Hematopoietic multipotent progenitor cell (in vitro differentiated cells): ENCODE data around the gene ARID1B. TPM values are rescaled to one million over a fixed set of nuclear protein-coding genes. Genes with fewer than 3 reads are reported as not detected.
A peak's percentile ranks its signal among the peaks of the same experiment; 100 is the strongest.

ENCODE experiments used
- DNase-seq, 3 donors: peaks; one replicate each; pipeline ENCODE4 v3.0.0-alpha.2; 2011 to 2015; ENCODE audit warnings: low read depth in 2 of 3, low spot score in 2 of 3
- total RNA-seq: library from RNA; depleted of rRNA; stranded (reverse); fragments of >200 nt; gene quantifications from one replicate; pipeline ENCODE4 v1.2.3, GENCODE V29; 2012

Gene ARID1B
- total RNA-seq, 1 donor = 107 TPM

DNA sequence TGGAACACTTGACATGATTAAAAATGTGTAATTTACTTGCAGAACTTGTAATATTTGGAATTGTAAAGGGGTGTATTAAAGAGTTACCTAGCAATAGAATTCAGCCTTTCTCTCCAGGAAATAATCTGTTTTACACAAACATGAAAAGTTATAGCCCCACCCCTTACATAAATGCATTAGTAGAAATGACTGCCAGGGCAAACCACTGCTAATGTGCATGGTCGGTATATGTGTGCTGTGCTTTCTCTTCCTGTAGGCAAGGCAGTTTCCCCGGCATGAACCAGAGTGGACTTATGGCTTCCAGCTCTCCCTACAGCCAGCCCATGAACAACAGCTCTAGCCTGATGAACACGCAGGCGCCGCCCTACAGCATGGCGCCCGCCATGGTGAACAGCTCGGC is 389.6 kb downstream of the ARID1B start:
- no peak for DNase-seq

DNA sequence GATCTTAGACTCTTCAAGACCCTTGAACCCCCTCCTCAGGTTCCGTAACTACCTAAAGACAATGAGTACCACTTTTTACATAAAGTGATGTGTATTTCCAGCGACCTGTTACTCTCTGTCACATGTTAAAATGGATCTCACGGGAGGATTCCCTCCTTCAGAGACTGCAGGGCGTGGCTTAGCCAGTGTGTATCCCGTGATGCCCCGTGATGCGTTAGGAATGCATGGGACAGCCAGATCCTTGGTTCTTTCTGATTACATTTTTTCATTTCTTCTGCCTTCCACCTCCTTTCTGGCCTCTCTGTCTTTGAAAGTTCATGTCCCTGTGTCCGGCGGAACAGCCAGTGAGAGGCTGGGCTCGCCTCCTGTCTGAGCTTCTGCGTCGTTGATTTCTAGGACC is 390.7 kb downstream of the ARID1B start:
- no peak for DNase-seq

DNA sequence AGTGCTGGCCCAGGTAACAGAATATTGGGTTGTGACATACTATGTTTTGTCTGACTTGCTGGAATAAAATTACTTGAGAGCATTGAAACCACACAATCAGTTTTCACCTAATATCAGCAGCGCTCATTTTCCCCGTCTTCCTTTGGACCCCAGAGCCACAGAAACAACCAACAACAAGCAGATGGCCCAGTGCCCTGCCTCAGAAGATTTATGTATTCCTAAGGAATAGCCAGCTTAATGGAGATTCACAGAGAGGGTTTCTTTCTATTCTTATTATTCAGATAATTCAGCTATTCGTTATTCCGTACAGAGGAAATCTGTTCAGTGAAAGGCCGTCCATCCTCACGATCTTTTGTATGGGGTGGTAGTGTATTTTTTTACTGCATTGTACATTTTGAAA is 391.3 kb downstream of the ARID1B start:
- DNase-seq = no peak

DNA sequence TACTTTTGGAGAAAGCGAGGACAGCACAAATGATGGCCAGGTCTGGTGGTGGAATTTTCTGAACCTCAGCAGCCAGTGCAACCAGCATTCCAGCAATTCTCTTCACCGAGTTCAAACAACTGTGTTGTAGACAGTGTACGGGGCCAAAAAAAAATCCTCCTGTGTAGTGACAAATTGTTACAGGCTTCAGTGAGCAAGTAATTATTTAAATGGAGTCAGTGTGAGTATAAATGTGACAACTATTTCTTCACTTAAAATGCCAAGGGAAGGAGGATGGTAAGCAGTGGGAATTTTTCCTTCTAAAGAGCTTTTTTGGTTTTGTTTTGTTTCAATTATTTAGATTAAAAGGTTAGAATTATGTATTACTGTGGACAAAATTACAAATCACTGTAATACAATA is 392.0 kb downstream of the ARID1B start:
- no peak for DNase-seq

DNA sequence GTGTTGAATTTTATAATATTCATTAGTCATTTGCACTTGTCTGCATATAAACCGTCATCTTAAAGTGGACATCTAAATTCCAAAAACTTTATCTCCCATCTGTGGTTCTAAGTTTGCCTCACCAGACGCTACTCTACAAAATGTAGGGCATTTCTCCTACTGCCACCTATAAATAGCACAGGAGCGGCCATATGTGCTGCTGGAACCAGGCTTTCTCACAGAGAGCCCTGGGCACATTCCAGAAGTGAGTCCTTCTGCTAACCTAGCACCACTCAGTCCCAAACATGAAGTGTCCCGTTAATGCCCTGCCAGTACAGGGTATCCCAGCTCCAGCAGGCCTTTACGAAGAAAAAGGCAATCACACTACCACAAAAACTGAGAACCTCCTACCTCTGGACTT is 392.5 kb downstream of the ARID1B start:
- no peak for DNase-seq

DNA sequence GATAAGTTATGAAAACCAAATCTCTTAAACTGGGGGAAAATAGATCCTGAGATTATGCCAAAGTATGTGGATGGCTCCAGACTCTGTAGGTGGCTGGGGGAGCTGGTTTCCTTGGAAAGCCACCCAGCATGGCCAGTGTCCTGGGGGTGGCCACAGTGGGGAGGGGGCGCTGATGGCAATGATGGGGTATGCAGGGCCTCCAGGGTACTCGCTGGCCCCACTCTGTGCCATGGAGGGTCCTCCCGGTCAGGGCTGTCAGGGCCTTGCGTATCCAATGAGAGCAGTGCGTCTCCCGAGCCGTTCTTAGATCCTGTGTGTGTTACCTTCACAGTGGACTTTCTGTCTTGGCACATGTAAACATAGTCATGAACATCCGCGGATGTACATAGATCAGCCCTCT is 393.4 kb downstream of the ARID1B start:
- DNase-seq = no peak

DNA sequence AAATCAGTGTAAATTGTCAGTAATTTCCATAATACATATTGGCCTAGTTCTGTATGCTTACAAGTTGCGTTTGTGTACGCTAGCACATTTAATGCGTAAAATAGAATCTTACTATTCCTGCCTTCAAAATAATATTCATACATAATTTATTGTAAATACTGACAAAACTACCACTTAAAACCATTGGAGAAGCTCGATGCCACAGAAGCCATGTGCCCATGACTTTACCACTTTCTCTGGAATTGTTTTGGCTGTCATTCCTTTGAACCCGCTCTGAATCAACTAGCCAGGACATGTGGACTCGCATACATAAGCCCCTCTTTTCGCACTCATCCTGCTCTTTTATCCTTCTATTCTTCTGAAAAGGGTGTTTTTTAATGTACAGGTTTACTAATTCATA is 394.6 kb downstream of the ARID1B start:
- DNase-seq = no peak

DNA sequence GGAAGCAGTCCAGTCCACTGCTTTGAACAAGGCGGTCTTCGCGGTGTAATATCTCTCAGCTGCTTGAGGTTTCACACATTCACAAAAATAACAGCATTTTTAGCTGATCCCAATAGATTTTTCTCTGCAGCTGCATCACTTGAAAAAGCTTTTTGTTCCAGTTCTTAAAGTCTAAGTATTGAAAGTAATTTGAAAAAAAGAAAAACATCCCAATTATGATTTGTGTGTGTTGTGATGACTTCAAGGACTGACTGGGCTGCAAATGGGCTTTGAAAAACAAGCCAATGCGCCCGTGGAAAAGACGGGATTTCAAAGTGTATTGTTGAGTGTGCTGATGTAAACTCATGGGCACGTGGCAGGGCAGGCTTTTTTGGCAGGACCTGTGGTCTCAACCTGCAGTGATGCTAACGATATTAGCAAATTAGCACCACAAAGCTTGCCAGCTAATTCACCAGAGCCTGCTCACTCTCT is 395.1 kb downstream of the ARID1B start:
- DNase-seq = no peak

DNA sequence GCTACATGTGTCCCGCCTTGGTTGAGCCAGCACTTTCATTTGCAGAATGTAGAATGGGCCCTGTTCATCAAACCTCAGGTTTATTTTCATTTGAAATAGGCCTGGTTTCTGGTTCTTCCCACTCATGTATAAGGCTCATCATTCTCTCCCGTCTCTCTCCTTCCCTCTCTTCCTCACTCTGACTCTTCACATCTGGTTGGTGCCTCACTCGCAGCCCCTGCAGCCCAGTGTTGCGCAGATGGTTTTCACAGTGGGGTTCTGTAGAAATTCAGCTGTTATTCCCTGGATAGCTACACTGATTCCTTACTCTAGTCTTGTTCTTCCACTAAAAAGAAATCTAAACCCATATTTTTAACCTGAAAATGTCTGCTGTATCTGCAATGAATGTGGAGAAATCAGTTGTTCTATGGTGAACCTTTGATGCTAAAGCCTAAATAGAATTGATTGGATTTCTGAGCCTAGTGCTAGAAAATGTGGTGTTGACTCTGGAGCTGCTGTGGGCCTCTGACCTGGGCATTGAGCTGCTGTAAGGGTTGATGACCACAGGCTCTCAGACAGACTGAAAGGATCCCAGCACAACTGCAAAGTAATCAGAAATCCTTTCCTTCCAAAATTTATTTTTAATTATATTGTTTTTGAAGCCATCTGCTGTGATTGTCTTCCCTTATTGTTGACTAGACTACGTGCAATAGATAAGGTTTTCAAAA is 395.8 kb downstream of the ARID1B start:
- DNase-seq = no peak

DNA sequence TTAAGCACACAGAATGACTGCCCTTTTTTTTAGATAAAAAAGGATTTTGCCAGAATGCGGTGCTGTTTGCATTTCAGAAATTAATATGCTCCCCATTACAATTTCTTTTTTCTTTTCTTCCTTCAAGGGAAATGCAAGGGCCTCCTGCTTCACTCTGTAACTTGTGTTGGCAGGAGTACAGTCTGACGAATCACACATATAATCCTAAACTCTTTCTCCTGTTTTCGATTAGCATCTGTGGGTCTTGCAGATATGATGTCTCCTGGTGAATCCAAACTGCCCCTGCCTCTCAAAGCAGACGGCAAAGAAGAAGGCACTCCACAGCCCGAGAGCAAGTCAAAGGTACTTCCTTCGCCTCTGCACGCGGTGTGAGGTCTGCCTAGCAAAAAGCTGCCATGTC is 396.6 kb downstream of the ARID1B start:
- DNase-seq = no peak

DNA sequence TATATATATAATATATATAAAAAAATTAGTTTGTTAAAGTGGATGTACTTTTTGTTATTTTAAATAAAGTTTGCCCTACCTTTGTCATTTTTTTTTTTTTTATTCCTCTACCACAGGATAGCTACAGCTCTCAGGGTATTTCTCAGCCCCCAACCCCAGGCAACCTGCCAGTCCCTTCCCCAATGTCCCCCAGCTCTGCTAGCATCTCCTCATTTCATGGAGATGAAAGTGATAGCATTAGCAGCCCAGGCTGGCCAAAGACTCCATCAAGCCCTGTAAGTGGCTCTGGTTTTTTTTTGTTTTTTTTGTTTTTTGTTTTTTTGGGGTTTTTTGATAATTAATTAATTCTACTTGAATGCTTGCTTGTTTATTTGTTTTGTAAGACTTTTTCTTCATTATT is 397.6 kb downstream of the ARID1B start:
- DNase-seq = no peak

DNA sequence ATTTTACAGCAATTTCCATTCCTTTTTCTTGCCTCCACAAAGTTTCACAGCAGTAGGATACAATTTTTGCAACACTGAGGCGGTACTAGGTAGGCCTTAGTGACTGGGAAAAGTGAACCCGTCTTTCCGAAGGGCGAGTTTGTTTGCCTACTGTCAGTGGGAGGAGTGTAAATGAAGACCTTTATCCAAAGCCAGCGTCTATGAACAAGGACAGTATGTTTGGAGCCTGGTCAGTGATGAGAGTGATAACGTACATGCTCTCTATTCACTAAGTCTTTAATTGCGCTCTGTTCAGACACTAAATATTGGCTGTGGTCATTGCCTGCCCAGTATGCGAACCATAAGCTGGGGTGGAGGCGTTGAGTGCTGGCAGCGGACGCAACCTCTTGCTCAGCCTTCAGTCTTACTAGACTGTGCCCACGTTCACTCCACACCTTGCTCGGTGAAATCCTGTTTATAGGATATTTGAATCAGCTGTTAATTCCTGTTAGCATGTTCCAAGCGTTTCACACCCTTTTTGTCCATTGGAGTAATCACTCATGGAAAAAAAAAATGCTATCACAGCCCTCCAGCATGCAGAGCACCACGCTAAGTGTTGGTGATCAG is 400.7 kb downstream of the ARID1B start:
- no peak for DNase-seq

DNA sequence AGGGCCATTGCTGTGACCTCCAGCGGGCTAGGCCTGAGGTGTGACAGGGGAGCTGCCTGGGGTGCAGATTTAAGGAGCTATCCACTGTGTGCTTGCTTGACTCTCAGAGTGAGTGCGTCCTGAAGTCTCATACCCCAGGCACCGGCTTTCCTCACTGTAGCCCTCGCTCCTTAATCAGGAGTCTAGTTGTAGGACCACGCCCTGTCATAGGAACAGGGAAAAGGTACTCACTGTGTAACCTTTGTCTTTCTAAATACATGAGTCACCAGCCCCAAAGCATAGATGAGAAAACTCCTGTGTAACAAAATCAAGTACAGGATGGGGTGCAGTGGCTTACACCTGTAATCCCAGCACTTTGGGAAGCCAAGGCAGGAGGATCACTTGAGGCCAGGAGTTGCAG is 404.5 kb downstream of the ARID1B start:
- DNase-seq = no peak

DNA sequence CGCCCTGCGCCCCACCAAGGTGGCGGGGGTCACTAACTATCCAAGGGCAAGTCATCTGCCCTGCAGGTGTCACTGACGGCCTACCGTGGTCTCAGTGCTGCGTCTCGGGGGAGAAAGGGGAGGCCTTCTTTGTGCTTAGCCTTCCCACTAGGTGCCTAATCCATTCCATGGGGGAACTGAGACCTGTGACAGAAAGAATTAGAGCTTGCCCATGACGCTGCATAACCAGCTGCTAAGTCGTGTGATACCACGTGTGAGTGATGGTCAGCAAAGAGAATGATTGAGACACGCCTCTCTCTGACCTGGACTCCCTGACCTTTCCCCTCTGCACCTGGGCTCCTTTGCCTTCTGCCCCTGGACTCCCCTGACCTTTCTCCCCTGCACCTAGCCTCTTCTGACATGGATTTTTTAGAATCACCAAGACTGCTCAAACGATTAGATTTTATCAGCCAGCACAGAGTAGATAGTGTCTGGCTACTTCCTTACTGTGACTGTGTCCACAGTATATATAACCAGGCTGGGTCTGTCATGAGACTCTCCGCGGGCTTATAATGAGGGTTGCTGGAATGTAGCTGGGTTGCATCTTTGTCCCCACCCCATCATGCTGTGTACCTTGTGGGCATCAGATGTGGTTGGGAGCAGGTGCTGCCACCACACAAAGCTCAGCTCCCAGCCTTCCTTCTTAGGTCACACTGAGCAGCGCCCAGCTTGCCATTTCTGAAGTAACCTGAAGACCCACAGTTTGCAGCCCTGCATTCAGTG is 405.5 kb downstream of the ARID1B start:
- DNase-seq = no peak

DNA sequence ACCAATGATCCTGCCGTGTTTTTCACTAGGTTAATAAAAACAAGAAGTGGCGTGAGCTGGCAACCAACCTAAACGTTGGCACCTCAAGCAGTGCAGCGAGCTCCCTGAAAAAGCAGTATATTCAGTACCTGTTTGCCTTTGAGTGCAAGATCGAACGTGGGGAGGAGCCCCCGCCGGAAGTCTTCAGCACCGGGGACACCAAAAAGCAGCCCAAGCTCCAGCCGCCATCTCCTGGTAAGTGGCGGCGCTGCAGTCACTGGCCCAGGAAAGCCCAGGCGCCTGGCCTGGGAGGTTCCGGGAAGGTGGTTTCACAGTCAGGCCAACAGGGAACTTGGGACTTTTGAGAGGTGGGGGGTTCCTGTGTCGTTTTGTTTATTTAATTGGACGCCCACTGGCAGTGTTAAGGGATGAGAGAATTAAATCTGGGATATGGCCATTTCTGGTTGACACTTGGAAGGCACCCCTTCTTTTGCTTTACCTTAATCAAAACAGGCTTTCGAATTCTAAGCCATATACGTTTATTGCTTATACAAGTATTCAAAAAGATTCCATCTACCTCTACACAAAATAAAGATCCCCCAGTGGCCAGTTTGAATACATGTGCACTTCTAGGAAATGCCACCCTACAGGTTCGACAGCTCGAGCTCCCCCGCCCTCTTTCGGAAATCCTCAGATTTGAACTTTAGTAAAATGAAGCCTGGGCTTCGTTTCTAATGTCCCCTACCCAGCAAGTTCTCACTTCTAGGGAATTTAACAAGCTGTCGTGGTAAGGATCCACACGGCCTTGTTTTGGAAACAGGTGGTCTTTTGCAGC is 407.2 kb downstream of the ARID1B start:
- DNase-seq = peak; percentile 7 to 35 (median 33)

DNA sequence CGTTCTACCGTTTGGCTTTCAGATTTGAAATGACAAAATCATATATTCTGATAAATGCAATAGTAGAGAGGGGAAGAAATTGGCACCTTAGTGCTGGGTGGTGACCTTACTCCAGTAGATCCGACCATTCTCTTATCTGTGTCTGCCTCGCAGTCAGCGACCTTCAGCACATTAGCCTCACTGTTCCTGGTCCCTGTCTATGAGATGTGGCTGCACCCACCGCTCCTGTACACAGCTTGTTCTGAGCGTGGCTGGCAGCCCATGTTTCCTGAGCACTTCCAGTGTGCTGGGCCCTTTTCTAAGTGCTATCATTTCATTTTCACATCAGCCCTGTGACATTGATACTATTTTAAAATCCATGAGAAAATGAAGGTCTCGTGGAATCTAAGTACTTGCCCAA is 408.0 kb downstream of the ARID1B start:
- no peak for DNase-seq

DNA sequence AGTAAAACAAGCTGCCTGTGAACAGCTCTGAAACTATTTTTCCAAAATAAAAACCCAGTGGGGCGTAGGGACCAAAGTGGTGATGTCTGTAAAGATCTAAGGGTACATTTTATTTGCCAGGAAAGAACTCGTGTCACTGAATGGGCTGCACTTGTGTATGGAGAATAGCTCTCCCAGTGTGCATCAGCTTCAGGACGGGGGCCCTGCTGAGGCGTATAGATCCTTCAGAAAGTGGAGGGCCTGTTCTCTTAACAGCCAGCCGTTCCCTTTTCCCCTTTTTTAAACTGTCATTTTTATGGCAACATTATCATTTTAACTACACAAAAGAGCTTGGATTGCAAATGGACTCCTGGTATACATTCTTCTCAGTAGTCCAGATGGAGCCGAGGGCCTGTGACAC is 408.8 kb downstream of the ARID1B start:
- no peak for DNase-seq

DNA sequence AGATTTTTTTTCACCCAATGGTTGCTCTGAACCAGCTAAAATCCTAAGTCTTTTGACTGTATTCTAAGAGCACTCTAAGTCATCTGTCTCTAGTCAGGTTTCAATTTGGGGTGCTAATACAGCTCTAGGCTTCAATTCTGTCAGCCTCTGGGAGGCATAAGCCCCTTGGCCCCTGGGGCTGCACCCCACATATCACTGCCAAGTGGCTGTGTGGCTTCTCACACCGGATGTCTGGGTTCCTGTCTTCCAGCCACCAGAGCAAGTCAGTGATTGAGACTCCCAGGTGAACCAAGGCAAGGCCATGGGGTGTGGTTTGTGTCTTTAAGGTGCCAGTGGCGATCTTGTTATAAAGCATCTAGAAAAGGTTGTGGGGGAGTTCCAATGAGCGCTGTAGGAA is 409.6 kb downstream of the ARID1B start:
- DNase-seq = no peak

DNA sequence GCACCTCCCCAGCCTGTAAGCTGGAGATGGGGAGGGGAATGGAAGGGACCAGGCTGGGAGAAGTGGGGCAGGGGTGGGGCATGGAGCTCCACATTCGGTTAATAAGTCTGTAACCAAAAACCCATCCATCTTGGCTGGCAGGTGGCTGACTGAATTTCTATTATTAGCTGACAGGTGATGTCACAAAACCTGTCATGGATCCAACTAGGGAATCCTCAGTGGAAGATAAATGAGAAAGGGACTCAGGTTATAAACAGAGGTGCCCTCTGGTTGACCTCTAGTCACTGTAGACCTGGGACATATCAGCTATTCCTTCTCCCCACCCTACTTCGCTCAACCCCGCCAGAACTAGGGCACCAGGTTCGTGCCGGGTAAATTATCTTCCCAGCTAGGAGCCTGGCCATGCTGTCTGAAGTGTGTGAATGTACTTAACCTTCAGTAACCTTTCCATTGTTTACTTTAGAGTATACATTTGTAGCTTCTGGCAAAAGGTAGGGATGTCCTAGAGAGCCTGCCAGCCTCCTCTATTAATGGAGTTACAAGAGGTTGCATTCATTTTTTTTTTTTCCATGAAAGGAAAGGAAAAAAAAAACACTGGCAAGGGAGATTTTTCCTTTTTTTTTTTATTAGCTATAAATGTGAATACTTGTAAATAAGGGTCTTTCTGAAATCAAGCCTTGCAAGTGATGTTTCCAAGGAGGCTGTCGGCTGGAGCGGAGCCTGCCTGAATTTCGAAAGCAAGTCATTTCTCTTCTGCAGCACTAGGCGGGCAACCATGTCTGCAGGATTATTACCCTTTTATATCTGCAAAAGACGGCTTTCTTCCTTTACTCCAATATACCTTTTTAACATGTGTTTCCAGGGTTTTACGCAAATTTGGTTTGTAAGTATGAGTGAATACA is 410.3 kb downstream of the ARID1B start:
- DNase-seq = no peak

DNA sequence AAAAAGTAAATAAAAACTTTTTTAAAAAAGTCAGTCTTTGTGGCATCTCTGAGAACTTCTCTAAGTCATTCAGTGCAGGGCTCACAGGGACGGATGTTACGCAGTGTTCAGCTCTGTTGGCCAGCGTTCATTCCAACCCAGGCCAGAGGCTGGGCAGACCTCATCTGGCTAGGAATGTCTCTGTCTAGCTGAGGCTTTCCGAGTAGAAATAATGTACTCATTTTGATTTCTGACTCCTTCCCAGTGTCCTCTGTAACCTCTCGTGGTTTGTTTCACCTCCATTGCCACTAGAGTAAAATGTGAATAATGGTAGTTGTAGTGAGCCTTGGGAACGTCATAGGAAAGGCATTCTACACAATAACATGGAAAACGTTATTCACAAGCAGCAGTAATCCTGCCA is 411.0 kb downstream of the ARID1B start:
- DNase-seq = no peak
